T-helper 17 cell (primary cell): ENCODE results near the gene SLC22A4. TPM values are rescaled to one million over a fixed set of nuclear protein-coding genes. Genes with fewer than 3 reads are reported as not detected.
A peak's percentile ranks its signal among the peaks of the same experiment; 100 is the strongest.

Source experiments
- ATAC-seq: fragments of 150-1000 bp; cut with Tn5 transposase; 2 replicates; pipeline ENCODE4 v1.10.0; 2021; ENCODE audit warnings: mild to moderate bottlenecking, moderate library complexity
- DNase-seq, 3 donors: peaks; one replicate each; pipeline versions ENCODE4 v3.0.0 to v3.0.0-alpha.2; 2020 to 2021
- H3K9me3 ChIP-seq: one replicate; pipeline ENCODE4 v1.7.0; 2013; ENCODE audit warnings: low read length, mild to moderate bottlenecking; ENCODE audit not compliant: control insufficient read depth, poor library complexity, severe bottlenecking
- H3K27ac Mint-ChIP-seq: one replicate; pipeline ENCODE4 v1.8.0; 2022; ENCODE audit warnings: mild to moderate bottlenecking, moderate library complexity, mixed read lengths
- H3K27me3 Mint-ChIP-seq: one replicate; pipeline ENCODE4 v1.8.0; 2022; ENCODE audit warnings: mixed read lengths
- H3K36me3 Mint-ChIP-seq: one replicate; pipeline ENCODE4 v1.8.0; 2022; ENCODE audit warnings: low read depth, mixed read lengths
- H3K4me1 Mint-ChIP-seq: one replicate; pipeline ENCODE4 v1.8.0; 2022; ENCODE audit warnings: mild to moderate bottlenecking, mixed read lengths
- H3K4me3 Mint-ChIP-seq: one replicate; pipeline ENCODE4 v1.8.0; 2022; ENCODE audit warnings: mild to moderate bottlenecking, moderate library complexity, mixed read lengths
- total RNA-seq, 4 donors: library from RNA in 2 of 4; stranded (reverse) in 2 of 4; gene quantifications; one replicate each; pipeline ENCODE4 v1.2.3 and lab custom pipeline; 2022 to 2026

The SLC22A4 gene
- total RNA-seq, 2 donors from 2014 or later, result 0.70 TPM; not detected in 1

GRCh38 chr5:132369007-132369473 lies 74.8 kb downstream of the SLC22A4 start:
- DNase-seq, result no peak
- Mint-ChIP-seq H3K27me3 (no peaks in the 10 kb centered on the region), H3K4me1 (peaks cover 20% of the 10 kb centered on the region), H3K4me3 (peak overlapping the region; percentile 86), H3K27ac (peak overlapping the region; percentile 88), H3K36me3 (no peaks in the 10 kb centered on the region)
- H3K9me3 ChIP-seq, result no peaks in the 10 kb centered on the region
- no peak for ATAC-seq

DNA sequence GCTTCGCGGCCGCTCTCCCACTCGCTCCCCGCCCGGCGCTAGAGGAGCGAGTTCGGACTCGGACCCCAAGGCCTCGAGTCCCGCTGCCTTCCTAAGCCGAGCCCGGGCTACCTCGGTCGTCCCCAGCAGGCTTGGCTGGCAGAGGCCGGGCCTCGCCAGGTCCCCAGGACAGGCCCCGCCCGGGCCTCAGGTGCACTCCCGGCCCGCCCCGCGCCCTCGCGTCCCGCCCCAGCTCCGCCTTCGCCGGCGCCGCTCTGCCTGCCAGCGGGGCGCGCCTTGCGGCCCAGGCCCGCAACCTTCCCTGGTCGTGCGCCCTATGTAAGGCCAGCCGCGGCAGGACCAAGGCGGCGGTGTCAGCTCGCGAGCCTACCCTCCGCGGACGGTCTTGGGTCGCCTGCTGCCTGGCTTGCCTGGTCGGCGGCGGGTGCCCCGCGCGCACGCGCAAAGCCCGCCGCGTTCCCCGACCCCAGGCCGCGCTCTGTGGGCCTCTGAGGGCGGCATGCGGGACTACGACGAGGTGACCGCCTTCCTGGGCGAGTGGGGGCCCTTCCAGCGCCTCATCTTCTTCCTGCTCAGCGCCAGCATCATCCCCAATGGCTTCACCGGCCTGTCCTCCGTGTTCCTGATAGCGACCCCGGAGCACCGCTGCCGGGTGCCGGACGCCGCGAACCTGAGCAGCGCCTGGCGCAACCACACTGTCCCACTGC lies 75.4 kb downstream of the SLC22A4 start, which contains the start of gene SLC22A5:
TSS of gene SLC22A5 (plus strand) at position 237 of the 707 bp plus-strand sequence. CDS start at position 500, 263 bp downstream.
- peak within 1 kb of the TSS; percentile 86 for H3K4me3 Mint-ChIP-seq
- no peaks in the 10 kb centered on the region for H3K36me3 Mint-ChIP-seq
- DNase-seq (peak; percentile 61 to 64 (median 62)), ATAC-seq (peak; percentile 94)
- no peaks in the 10 kb centered on the region for H3K27me3 Mint-ChIP-seq
- peaks cover 22% of the 10 kb centered on the region for H3K4me1 Mint-ChIP-seq
- peak within 1 kb of the TSS; percentile 88 for H3K27ac Mint-ChIP-seq
- no peaks in the 10 kb centered on the region for H3K9me3 ChIP-seq

GRCh38 chr5:132370181-132370970 lies 76.2 kb downstream of the SLC22A4 start:
- Mint-ChIP-seq H3K4me3 (peak overlapping the region; percentile 86), H3K36me3 (no peaks in the 10 kb centered on the region)

DNA sequence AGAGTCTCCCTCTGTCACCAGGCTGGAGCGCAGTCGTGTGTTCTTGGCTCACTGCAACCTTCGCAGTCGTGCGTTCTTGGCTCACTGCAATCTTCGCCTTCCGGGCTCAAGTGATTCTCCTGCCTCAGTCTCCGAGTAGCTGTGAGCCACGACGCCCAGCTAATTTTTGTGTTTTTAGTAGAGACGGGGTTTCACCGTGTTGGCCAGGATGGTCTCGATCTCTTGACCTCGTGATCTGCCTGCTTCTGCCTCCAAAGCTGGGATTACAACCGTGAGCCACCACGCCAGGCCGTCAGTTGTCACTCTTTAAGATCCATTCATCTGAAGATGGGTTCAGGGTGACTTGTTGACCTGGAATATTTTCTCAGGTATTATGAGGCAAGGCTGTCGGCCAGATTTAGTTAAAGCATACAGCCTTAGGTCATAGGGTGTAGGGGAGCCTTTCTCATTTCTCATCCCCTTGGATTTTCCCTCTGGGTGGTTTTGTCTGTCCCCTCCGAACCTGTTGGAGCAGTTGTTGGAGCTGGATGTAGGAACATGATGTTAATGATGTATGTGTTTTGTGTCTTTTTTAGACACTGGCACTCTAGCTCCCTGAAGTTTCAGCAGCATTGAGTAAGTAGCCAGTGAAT lies 76.9 kb downstream of the SLC22A4 start:
- ATAC-seq, result no peak

More at GRCh38 chr5:132370181-132370970, 76.2 kb downstream of the SLC22A4 start:
- no peaks in the 10 kb centered on the region for H3K9me3 ChIP-seq
- Mint-ChIP-seq H3K27ac (peak overlapping the region; percentile 82), H3K4me1 (peaks cover 22% of the 10 kb centered on the region), H3K27me3 (no peaks in the 10 kb centered on the region)
- DNase-seq (no peak), ATAC-seq (no peak)

DNA sequence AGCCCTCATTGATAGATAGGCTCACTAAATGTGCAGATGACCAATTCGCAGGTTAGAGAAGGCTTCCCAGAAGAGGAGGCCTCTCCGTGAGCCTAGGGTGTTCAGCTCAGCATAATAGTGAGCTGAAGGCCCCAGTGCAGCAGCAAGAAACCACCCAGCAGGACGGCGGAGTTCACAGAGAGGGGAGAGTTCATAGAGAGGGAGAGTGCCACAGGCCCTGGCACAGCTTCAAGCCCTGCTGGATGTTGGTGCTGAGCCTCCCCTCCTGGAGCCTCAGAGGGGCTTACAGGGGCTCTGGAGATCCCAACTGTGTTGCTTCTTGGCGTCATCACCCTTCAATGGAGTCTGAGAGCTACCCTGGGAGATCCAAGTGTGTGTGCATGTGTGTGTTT lies 77.4 kb downstream of the SLC22A4 start:
- peak overlapping the region; percentile 86 for H3K4me3 Mint-ChIP-seq
- H3K4me1 Mint-ChIP-seq, result peaks cover 22% of the 10 kb centered on the region
- H3K27ac Mint-ChIP-seq, result peak overlapping the region; percentile 82
- H3K9me3 ChIP-seq, result no peaks in the 10 kb centered on the region
- H3K27me3 Mint-ChIP-seq, result no peaks in the 10 kb centered on the region
- ATAC-seq (no peak), DNase-seq (no peak)
- H3K36me3 Mint-ChIP-seq, result no peaks in the 10 kb centered on the region

More for the DNA sequence above, 76.9 kb downstream of the SLC22A4 start:
- H3K9me3 ChIP-seq, result no peaks in the 10 kb centered on the region
- H3K27ac Mint-ChIP-seq, result peak overlapping the region; percentile 82
- no peaks in the 10 kb centered on the region for H3K36me3 Mint-ChIP-seq
- peak overlapping the region; percentile 86 for H3K4me3 Mint-ChIP-seq
- DNase-seq, result no peak
- peaks cover 22% of the 10 kb centered on the region for H3K4me1 Mint-ChIP-seq
- no peaks in the 10 kb centered on the region for H3K27me3 Mint-ChIP-seq

DNA sequence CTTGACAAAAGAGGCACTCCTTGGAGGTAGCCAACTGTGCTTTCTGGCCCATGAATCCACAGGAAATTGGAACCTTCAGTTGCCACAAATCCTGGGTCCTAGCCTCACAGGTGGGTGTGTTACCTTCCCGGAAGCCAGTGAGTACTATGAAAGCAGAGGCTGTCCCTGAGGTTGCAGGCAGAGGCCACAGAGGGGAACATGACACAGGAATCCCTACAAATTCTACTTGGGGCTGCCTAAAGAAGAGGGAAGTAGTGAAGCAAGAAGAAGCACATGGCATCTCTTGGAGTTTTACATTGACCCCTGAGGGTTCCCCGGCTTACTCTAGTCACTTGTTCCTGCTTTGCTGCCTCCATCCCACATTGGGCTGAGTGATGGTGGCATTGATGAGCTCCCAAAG lies 77.9 kb downstream of the SLC22A4 start:
- Mint-ChIP-seq H3K36me3 (no peaks in the 10 kb centered on the region), H3K4me1 (peaks cover 22% of the 10 kb centered on the region), H3K4me3 (no peak overlapping the region), H3K27ac (peak overlapping the region; percentile 82), H3K27me3 (no peaks in the 10 kb centered on the region)
- ATAC-seq (no peak), DNase-seq (no peak)
- no peaks in the 10 kb centered on the region for H3K9me3 ChIP-seq

DNA sequence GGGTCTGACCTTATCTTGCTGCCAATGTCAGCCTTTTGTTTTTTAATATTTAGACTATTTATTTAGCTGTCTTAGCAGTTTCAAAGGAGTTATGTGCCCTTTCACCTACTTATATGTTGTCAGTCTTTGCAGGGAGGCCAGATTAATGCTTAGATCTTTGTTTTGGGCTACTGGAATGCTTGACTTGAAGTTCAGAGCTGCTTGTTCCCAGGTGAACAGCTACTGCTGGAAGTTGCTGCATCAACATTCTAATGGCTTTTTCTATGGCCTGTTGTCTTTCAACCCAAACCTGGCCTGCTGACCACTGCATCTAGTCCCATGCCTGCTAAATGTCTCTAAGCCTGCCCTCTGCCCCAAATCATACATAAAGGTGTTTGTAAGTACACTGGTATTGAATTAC lies 78.3 kb downstream of the SLC22A4 start:
- no peaks in the 10 kb centered on the region for H3K9me3 ChIP-seq
- H3K27ac Mint-ChIP-seq, result no peak overlapping the region
- H3K27me3 Mint-ChIP-seq, result no peaks in the 10 kb centered on the region
- no peak for DNase-seq
- peaks cover 22% of the 10 kb centered on the region for H3K4me1 Mint-ChIP-seq
- H3K36me3 Mint-ChIP-seq, result no peaks in the 10 kb centered on the region
- H3K4me3 Mint-ChIP-seq, result no peak overlapping the region
- no peak for ATAC-seq

- Mint-ChIP-seq H3K4me3 (no peak overlapping the region), H3K36me3 (peaks cover 5% of the 10 kb centered on the region), H3K27ac (no peak overlapping the region), H3K27me3 (no peaks in the 10 kb centered on the region), H3K4me1 (peaks cover 20% of the 10 kb centered on the region)
- no peak for DNase-seq
- no peak for ATAC-seq
- no peaks in the 10 kb centered on the region for H3K9me3 ChIP-seq
These were observed 81.8 kb downstream of the SLC22A4 start for GRCh38 chr5:132375957-132376356.

DNA sequence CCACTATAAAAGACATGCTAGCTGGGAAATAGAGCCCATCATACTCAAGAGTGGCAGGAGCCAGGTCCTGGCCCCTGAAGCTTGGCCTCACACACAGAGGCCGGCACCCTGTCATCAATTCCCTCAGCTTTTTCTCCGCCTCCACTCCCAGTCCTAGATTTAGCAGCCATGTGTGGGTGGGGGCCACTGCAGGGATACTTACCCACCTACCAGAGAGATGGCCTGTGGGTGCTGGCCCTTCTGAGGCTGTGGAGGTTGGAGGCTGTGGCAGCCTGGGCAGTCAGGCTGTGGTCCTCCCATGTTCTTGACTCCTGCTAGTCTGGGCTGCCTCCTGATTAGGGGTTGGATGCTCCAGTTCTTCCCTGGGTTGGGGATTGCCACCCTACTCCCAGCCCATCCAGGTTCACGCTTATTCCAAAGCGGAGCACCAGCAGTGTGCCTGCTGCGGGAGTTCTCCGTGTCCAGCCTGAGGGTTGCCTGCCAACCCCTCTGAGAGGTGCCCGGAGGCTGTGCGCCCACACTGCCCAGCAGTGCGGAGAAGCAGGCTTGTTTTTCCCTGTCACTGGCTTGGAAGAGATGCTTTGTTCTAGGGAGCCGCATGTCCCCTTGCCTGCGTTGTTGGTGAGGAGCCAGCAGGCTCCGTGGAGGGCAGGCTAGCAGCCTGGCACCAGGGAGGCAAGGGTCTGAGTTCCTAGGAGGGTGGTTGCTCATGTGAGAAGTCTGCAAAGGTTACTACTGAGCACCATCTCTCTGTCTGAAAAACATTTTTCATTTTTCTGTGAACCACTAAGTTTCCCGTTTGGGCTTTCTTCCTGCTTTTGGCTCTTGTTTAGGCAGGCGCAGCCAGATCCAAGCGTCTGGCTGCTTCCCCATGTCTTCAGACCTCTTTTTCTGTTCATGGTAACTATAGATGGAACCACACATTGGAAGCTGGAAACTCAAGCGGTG lies 82.8 kb downstream of the SLC22A4 start:
- no peaks in the 10 kb centered on the region for H3K9me3 ChIP-seq
- Mint-ChIP-seq H3K27me3 (no peaks in the 10 kb centered on the region), H3K27ac (no peak overlapping the region), H3K4me1 (peaks cover 12% of the 10 kb centered on the region), H3K36me3 (peaks cover 5% of the 10 kb centered on the region), H3K4me3 (no peak overlapping the region)
- ATAC-seq (no peak), DNase-seq (no peak)

- no peaks in the 10 kb centered on the region for H3K27me3 Mint-ChIP-seq
These were observed 83.5 kb downstream of the SLC22A4 start for GRCh38 chr5:132377738-132378137.

GRCh38 chr5:132378580-132378979 lies 84.4 kb downstream of the SLC22A4 start:
- no peaks in the 10 kb centered on the region for H3K27me3 Mint-ChIP-seq
- peaks cover 5% of the 10 kb centered on the region for H3K36me3 Mint-ChIP-seq
- H3K4me1 Mint-ChIP-seq, result peaks cover 9% of the 10 kb centered on the region
- H3K4me3 Mint-ChIP-seq, result no peak overlapping the region
- DNase-seq (no peak), ATAC-seq (no peak)
- H3K9me3 ChIP-seq, result no peaks in the 10 kb centered on the region
- no peak overlapping the region for H3K27ac Mint-ChIP-seq

More at GRCh38 chr5:132377738-132378137, 83.5 kb downstream of the SLC22A4 start:
- Mint-ChIP-seq H3K4me3 (no peak overlapping the region), H3K27ac (no peak overlapping the region), H3K4me1 (peaks cover 9% of the 10 kb centered on the region), H3K36me3 (peaks cover 5% of the 10 kb centered on the region)
- no peaks in the 10 kb centered on the region for H3K9me3 ChIP-seq
- DNase-seq (no peak), ATAC-seq (no peak)

- Mint-ChIP-seq H3K36me3 (peaks cover 5% of the 10 kb centered on the region), H3K27me3 (no peaks in the 10 kb centered on the region), H3K27ac (peak overlapping the region; percentile 51), H3K4me3 (no peak overlapping the region), H3K4me1 (peaks cover 9% of the 10 kb centered on the region)
- no peaks in the 10 kb centered on the region for H3K9me3 ChIP-seq
- DNase-seq (no peak), ATAC-seq (no peak)
These were observed 85.9 kb downstream of the SLC22A4 start for GRCh38 chr5:132380047-132380446.
